Progenitor cell of endocrine pancreas (in vitro differentiated cells): ENCODE data around the gene SPTBN1. TPM values are rescaled to one million over a fixed set of nuclear protein-coding genes. Genes with fewer than 3 reads are reported as not detected.
A peak's percentile ranks its signal among the peaks of the same experiment; 100 is the strongest.

Source experiments
- DNase-seq: peaks from one replicate; pipeline ENCODE4 v3.0.0; 2021; ENCODE audit warnings: low spot score; ENCODE audit not compliant: unreplicated experiment
- H3K27ac Mint-ChIP-seq: 2 replicates; pipeline ENCODE4 v1.8.0; 2021; ENCODE audit warnings: mild to moderate bottlenecking, moderate library complexity, mixed read lengths
- H3K27me3 Mint-ChIP-seq: 2 replicates; pipeline ENCODE4 v1.8.0; 2021; ENCODE audit warnings: mixed read lengths
- H3K36me3 Mint-ChIP-seq: 2 replicates; pipeline ENCODE4 v1.8.0; 2022; ENCODE audit warnings: mixed read lengths; ENCODE audit not compliant: insufficient read depth
- H3K4me1 Mint-ChIP-seq: 2 replicates; pipeline ENCODE4 v1.8.0; 2021; ENCODE audit warnings: low read depth, mixed read lengths
- H3K4me3 Mint-ChIP-seq: 2 replicates; pipeline ENCODE4 v1.8.0; 2021; ENCODE audit warnings: low read depth, mild to moderate bottlenecking, moderate library complexity, mixed read lengths
- H3K9me3 Mint-ChIP-seq: 2 replicates; pipeline ENCODE4 v1.8.0; 2021; ENCODE audit warnings: low read depth, mixed read lengths
- CTCF ChIP-seq: fragments of 200-600 bp; sonication (generic); IDR thresholded peaks from one replicate; pipeline ENCODE4 v1.5.0; 2021; ENCODE audit warnings: antibody characterized with exemption, mild to moderate bottlenecking; ENCODE audit not compliant: unreplicated experiment
- total RNA-seq: library from RNA; stranded (reverse); gene quantifications from 2 replicates; pipeline ENCODE4 v1.2.1, GENCODE V29; 2021

SPTBN1 gene
- total RNA-seq, 1 donor from 2014 or later: 287 TPM

GRCh38 chr2:54651291-54651690 lies 195.2 kb downstream of the SPTBN1 start:
- Mint-ChIP-seq H3K27me3 (no peaks in the 10 kb centered on the region), H3K36me3 (peaks cover 47% of the 10 kb centered on the region), H3K9me3 (no peaks in the 10 kb centered on the region), H3K27ac (no peak overlapping the region), H3K4me3 (no peak overlapping the region), H3K4me1 (no peaks in the 10 kb centered on the region)
- DNase-seq: no peak
- no peak for TF ChIP-seq CTCF

- no peaks in the 10 kb centered on the region for H3K4me1 Mint-ChIP-seq
- H3K27ac Mint-ChIP-seq: no peak overlapping the region
- no peak for DNase-seq
- no peaks in the 10 kb centered on the region for H3K27me3 Mint-ChIP-seq
- H3K36me3 Mint-ChIP-seq: peaks cover 41% of the 10 kb centered on the region
- no peaks in the 10 kb centered on the region for H3K9me3 Mint-ChIP-seq
- no peak overlapping the region for H3K4me3 Mint-ChIP-seq
- no peak for TF ChIP-seq CTCF
Observed at GRCh38 chr2:54652540-54652939, 196.4 kb downstream of the SPTBN1 start.

- no peaks in the 10 kb centered on the region for H3K4me1 Mint-ChIP-seq
- H3K36me3 Mint-ChIP-seq: peaks cover 38% of the 10 kb centered on the region
- DNase-seq: no peak
- H3K27me3 Mint-ChIP-seq: no peaks in the 10 kb centered on the region
- TF ChIP-seq CTCF: no peak
- H3K9me3 Mint-ChIP-seq: no peaks in the 10 kb centered on the region
- H3K4me3 Mint-ChIP-seq: no peak overlapping the region
- peak overlapping the region; percentile 59 for H3K27ac Mint-ChIP-seq
Observed at GRCh38 chr2:54653572-54654204, 197.6 kb downstream of the SPTBN1 start.

- Mint-ChIP-seq H3K4me3 (no peak overlapping the region), H3K9me3 (no peaks in the 10 kb centered on the region), H3K4me1 (no peaks in the 10 kb centered on the region), H3K36me3 (peaks cover 32% of the 10 kb centered on the region), H3K27ac (peak overlapping the region; percentile 25), H3K27me3 (no peaks in the 10 kb centered on the region)
- no peak for TF ChIP-seq CTCF
- DNase-seq: no peak
Observed at GRCh38 chr2:54655046-54655809, 199.1 kb downstream of the SPTBN1 start.

GRCh38 chr2:54656863-54657262 lies 200.7 kb downstream of the SPTBN1 start:
- TF ChIP-seq CTCF: no peak
- DNase-seq: no peak
- Mint-ChIP-seq H3K36me3 (peaks cover 32% of the 10 kb centered on the region), H3K9me3 (no peaks in the 10 kb centered on the region), H3K27me3 (no peaks in the 10 kb centered on the region), H3K4me1 (no peaks in the 10 kb centered on the region), H3K27ac (peak overlapping the region; percentile 81), H3K4me3 (no peak overlapping the region)
